ENCODE data around the gene CAMSAP3. TPM values are rescaled to one million over a fixed set of nuclear protein-coding genes. Genes with fewer than 3 reads are reported as not detected.
"Not testable (repeated sequence)": the region's sequence is repeated elsewhere in the genome, so short reads cannot be mapped to it uniquely, and the experiment has no call there.

CAMSAP3 gene
- total RNA-seq, 1 donor = 3.0 TPM

- DNase-seq (ENCODE audit: low read depth in 2 of 3, low spot score in 2 of 3) = not testable (repeated sequence)
Observed at GRCh38 chr19:7577422-7577821, 18.2 kb upstream of the CAMSAP3 start.

GRCh38 chr19:7578127-7578526 is 17.5 kb upstream of the CAMSAP3 start:
- no peak for DNase-seq (ENCODE audit: low read depth in 2 of 3, low spot score in 2 of 3)

GRCh38 chr19:7579182-7579581 is 16.5 kb upstream of the CAMSAP3 start:
- DNase-seq (ENCODE audit: low read depth in 2 of 3, low spot score in 2 of 3) = no peak

GRCh38 chr19:7582446-7582845 is 13.2 kb upstream of the CAMSAP3 start:
- DNase-seq (ENCODE audit: low read depth in 2 of 3, low spot score in 2 of 3) = no peak

- no peak for DNase-seq (ENCODE audit: low read depth in 2 of 3, low spot score in 2 of 3)
Observed at GRCh38 chr19:7589822-7590221, 5.8 kb upstream of the CAMSAP3 start.

GRCh38 chr19:7590256-7590655 is 5.4 kb upstream of the CAMSAP3 start:
- no peak for DNase-seq (ENCODE audit: low read depth in 2 of 3, low spot score in 2 of 3)

GRCh38 chr19:7596211-7596937 is 711 bp downstream of the CAMSAP3 start:
- peak in 1 of 3 donors; percentile 23 for DNase-seq (ENCODE audit: low read depth in 2 of 3, low spot score in 2 of 3)

GRCh38 chr19:7597689-7598088 is 2.0 kb downstream of the CAMSAP3 start:
- no peak for DNase-seq (ENCODE audit: low read depth in 2 of 3, low spot score in 2 of 3)

GRCh38 chr19:7598180-7598579 is 2.5 kb downstream of the CAMSAP3 start:
- DNase-seq (ENCODE audit: low read depth in 2 of 3, low spot score in 2 of 3) = no peak

- no peak for DNase-seq (ENCODE audit: low read depth in 2 of 3, low spot score in 2 of 3)
Observed at GRCh38 chr19:7600721-7601120, 5.1 kb downstream of the CAMSAP3 start.

GRCh38 chr19:7602240-7602934 is 6.7 kb downstream of the CAMSAP3 start:
- DNase-seq (ENCODE audit: low read depth in 2 of 3, low spot score in 2 of 3) = no peak

- DNase-seq (ENCODE audit: low read depth in 2 of 3, low spot score in 2 of 3) = no peak
Observed at GRCh38 chr19:7602935-7603497, 7.4 kb downstream of the CAMSAP3 start.

GRCh38 chr19:7603919-7604318 is 8.3 kb downstream of the CAMSAP3 start:
- DNase-seq (ENCODE audit: low read depth in 2 of 3, low spot score in 2 of 3) = no peak

- DNase-seq (ENCODE audit: low read depth in 2 of 3, low spot score in 2 of 3) = peak in 2 of 3 donors; percentile 55 to 65
Observed at GRCh38 chr19:7605490-7606222, 10.0 kb downstream of the CAMSAP3 start.

- no peak for DNase-seq (ENCODE audit: low read depth in 2 of 3, low spot score in 2 of 3)
Observed at GRCh38 chr19:7606289-7606688, 10.6 kb downstream of the CAMSAP3 start.

- DNase-seq (ENCODE audit: low read depth in 2 of 3, low spot score in 2 of 3) = no peak
Observed at GRCh38 chr19:7607212-7607873, 11.7 kb downstream of the CAMSAP3 start.

GRCh38 chr19:7607874-7608560 is 12.4 kb downstream of the CAMSAP3 start:
- DNase-seq (ENCODE audit: low read depth in 2 of 3, low spot score in 2 of 3) = no peak

GRCh38 chr19:7610491-7611240 is 15.0 kb downstream of the CAMSAP3 start:
- DNase-seq (ENCODE audit: low read depth in 2 of 3, low spot score in 2 of 3) = no peak

GRCh38 chr19:7611541-7612279 is 16.0 kb downstream of the CAMSAP3 start:
- no peak for DNase-seq (ENCODE audit: low read depth in 2 of 3, low spot score in 2 of 3)

Data from hematopoietic multipotent progenitor cell (in vitro differentiated cells).